Stimulated activated CD4-positive, alpha-beta T cell treated with anti-CD3 and anti-CD28 coated beads, Interleukin-12 subunit alpha, Interleukin-12 subunit beta, amount 100 ng/mL, for 48 hours (primary cell): ENCODE measurements around the gene LRCH2.

Source experiments
- DNase-seq, 3 donors: peaks; one replicate each; pipeline ENCODE4 v3.0.0-alpha.2; 2020; ENCODE audit warnings: low read depth in 2 of 3, low spot score in 1 of 3

LRCH2 gene

DNA sequence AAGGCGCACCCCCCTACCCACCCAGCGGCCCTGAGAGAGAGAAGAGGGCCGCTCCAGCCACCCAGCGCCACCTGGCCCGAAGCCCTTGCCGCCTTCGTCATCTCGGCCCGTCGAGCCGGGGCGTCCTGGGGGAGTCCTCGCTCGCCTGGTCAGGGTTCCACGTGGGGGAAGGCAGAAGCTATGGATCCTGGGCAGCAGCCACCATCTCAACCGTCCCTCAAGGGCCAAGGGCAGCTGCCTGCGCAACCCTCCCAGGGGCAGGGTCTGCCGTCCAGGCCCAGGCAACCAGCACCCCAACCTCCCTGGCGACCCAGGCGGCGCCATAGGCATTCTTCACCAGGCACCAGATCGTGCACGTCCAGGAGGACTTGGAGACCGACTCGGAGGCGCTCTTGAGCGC lies 165.0 kb downstream of the LRCH2 start:
- DNase-seq, result no peak

DNA sequence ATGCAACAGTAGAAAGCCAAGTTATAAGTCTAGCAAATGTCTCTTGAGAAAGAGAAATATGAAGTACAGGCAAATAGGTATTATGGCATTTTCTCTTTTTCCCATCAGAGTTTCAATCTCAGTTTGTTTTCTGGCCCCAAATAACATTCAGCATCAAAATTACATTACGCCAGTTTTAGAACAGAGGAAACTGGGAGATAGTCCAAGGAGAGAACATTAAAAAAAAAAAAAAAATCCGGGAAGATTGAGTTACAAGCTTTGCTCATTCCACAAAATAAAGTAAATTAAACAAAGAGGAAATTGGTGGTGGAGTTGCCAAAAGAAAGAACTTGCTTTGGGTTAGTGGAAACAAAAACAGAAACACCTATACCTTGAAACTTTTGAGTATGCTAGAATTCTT lies 166.1 kb downstream of the LRCH2 start:
- no peak for DNase-seq

DNA sequence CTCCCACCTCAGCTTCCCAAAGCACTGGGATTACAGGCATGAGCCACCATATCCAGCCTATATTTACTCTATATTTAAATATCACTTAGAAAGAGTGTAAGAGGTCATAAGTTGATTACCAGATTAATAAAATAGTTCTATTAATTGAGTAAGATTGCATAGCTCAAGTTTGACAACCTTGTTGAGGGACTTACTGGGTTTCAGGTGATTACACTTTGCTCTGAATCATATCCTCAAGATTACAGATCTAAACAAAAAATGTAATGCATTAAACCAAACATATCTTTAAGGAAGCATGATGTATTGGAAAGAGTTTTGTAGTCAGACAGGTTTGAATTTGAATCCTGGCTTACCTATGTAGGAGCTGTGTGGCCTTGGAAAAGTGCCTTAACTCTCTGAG lies 168.6 kb downstream of the LRCH2 start:
- no peak for DNase-seq
